Kidney tubule cell (primary cell): ENCODE measurements around the gene SRD5A1.

ENCODE experiments used
- DNase-seq: peaks from one replicate; pipeline ENCODE4 v3.0.0-alpha.2; 2018; ENCODE audit warnings: low spot score

SRD5A1 gene

GRCh38 chr5:6712577-6713273 is 79.5 kb downstream of the SRD5A1 start:
- peak; percentile 98 for DNase-seq

GRCh38 chr5:6713274-6714225 is 80.3 kb downstream of the SRD5A1 start, which contains the start of gene TENT4A:
Gene TENT4A, plus strand, starts transcription at chr5:6713432. Its CDS starts 552 bp downstream, at chr5:6713984.
- peak; percentile 44 for DNase-seq

GRCh38 chr5:6714226-6715041 is 81.2 kb downstream of the SRD5A1 start:
- no peak for DNase-seq

GRCh38 chr5:6715271-6715670 is 82.0 kb downstream of the SRD5A1 start:
- DNase-seq, result no peak

GRCh38 chr5:6715758-6716628 is 82.8 kb downstream of the SRD5A1 start:
- no peak for DNase-seq

- DNase-seq, result no peak
Observed at GRCh38 chr5:6716629-6717149, 83.4 kb downstream of the SRD5A1 start.

- DNase-seq, result no peak
Observed at GRCh38 chr5:6717247-6717646, 84.0 kb downstream of the SRD5A1 start.

- no peak for DNase-seq
Observed at GRCh38 chr5:6717687-6718086, 84.4 kb downstream of the SRD5A1 start.

- no peak for DNase-seq
Observed at GRCh38 chr5:6718161-6718681, 85.0 kb downstream of the SRD5A1 start.

GRCh38 chr5:6718718-6719117 is 85.5 kb downstream of the SRD5A1 start:
- no peak for DNase-seq

- no peak for DNase-seq
Observed at GRCh38 chr5:6719417-6719816, 86.2 kb downstream of the SRD5A1 start.

GRCh38 chr5:6719896-6720560 is 86.8 kb downstream of the SRD5A1 start:
- no peak for DNase-seq

GRCh38 chr5:6720561-6720921 is 87.3 kb downstream of the SRD5A1 start:
- no peak for DNase-seq

GRCh38 chr5:6721442-6721841 is 88.2 kb downstream of the SRD5A1 start:
- DNase-seq, result no peak

- no peak for DNase-seq
Observed at GRCh38 chr5:6722015-6722414, 88.8 kb downstream of the SRD5A1 start.

GRCh38 chr5:6723122-6723815 is 90.0 kb downstream of the SRD5A1 start:
- DNase-seq, result no peak

- DNase-seq, result no peak
Observed at GRCh38 chr5:6723816-6724300, 90.6 kb downstream of the SRD5A1 start.
